Measurements from ENCODE around the gene LAMA3.

The LAMA3 gene

GRCh38 chr18:23951206-23951605, 262.0 kb downstream of the LAMA3 start:
- no peak for DNase-seq

GRCh38 chr18:23953984-23954383, 264.7 kb downstream of the LAMA3 start:
- no peak for DNase-seq

- DNase-seq, result no peak
These were observed 267.2 kb downstream of the LAMA3 start for GRCh38 chr18:23956483-23956882.

GRCh38 chr18:23958036-23958435, 268.8 kb downstream of the LAMA3 start:
- no peak for DNase-seq

- DNase-seq, result no peak
These were observed 274.4 kb downstream of the LAMA3 start for GRCh38 chr18:23963443-23964165.

- DNase-seq, result no peak
These were observed 275.3 kb downstream of the LAMA3 start for GRCh38 chr18:23964282-23965238.

GRCh38 chr18:23966909-23967308, 277.7 kb downstream of the LAMA3 start:
- no peak for DNase-seq

GRCh38 chr18:23967321-23968089, 278.3 kb downstream of the LAMA3 start:
- peak; percentile 56 to 69 for DNase-seq

- DNase-seq, result no peak
These were observed 279.7 kb downstream of the LAMA3 start for GRCh38 chr18:23968638-23969604.

- no peak for DNase-seq
These were observed 280.4 kb downstream of the LAMA3 start for GRCh38 chr18:23969664-23970063.

- DNase-seq, result no peak
These were observed 281.2 kb downstream of the LAMA3 start for GRCh38 chr18:23970161-23971096.

- no peak for DNase-seq
These were observed 281.8 kb downstream of the LAMA3 start for GRCh38 chr18:23971097-23971440.

GRCh38 chr18:23971666-23972230, 282.5 kb downstream of the LAMA3 start:
- DNase-seq, result no peak

- DNase-seq, result no peak
These were observed 283.2 kb downstream of the LAMA3 start for GRCh38 chr18:23972453-23972852.

- DNase-seq, result no peak
These were observed 287.9 kb downstream of the LAMA3 start for GRCh38 chr18:23977103-23977502.

- no peak for DNase-seq
These were observed 288.6 kb downstream of the LAMA3 start for GRCh38 chr18:23977719-23978483.

GRCh38 chr18:23981369-23981980, 292.2 kb downstream of the LAMA3 start:
- DNase-seq, result no peak

GRCh38 chr18:23982155-23983079, 293.2 kb downstream of the LAMA3 start:
- DNase-seq, result no peak

All from AML-193 (cell line).